Erythroblast (primary cell): ENCODE data around the gene LPCAT2.

Source experiments
- GATA1 ChIP-seq: IDR thresholded peaks from 2 replicates; pipeline ENCODE4 v1.6.1; 2011; ENCODE audit warnings: low read depth, mild to moderate bottlenecking, control low read depth, low read length, moderate library complexity
- POLR2A ChIP-seq: IDR thresholded peaks from 2 replicates; pipeline ENCODE4 v1.6.1; 2011; ENCODE audit warnings: mild to moderate bottlenecking, low read length

DNA sequence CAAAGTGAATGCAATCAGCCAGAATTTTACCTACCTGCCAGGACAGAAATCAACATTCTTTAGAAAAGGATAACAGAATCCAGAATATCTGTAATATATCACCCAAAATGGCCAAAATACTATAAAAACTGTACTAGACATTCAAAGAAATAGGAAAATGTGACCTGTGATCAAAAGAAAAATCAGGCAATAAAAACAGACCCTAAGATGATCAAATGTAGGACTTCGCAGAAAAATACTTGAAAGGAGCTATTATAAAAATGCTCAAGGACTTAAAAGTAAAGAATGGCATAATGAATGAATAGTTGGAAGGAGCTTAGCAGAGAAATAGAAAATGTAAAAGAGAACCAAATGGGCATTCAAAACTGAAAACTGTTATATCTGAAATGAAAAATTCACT lies 4.1 kb downstream of the LPCAT2 start:
- TF ChIP-seq POLR2A (no peak), GATA1 (no peak)
